GM23338 (cell line): ENCODE measurements around the gene RMDN3. TPM values are rescaled to one million over a fixed set of nuclear protein-coding genes. Genes with fewer than 3 reads are reported as not detected.

ENCODE experiments used
- ATAC-seq: fragments of 200-7000 bp; cut with Tn5 transposase; 3 replicates; pipeline ENCODE4 v1.9.1; 2020
- DNase-seq: peaks from one replicate; pipeline ENCODE4 v3.0.0-alpha.2; 2015; ENCODE audit warnings: low spot score
- H2AFZ ChIP-seq: fragments of 200-600 bp; sonication (generic); 2 replicates; pipeline ENCODE4 v1.8.0; 2016; ENCODE audit warnings: antibody characterized with exemption, mild to moderate bottlenecking, moderate library complexity
- H3F3A ChIP-seq: fragments of 200-600 bp; sonication (generic); replicated peaks from 2 replicates; pipeline ENCODE4 v1.8.0; 2017; ENCODE audit warnings: antibody characterized with exemption, mixed run types, low read depth
- H3K27ac ChIP-seq: fragments of 200-600 bp; sonication (generic); 2 replicates; pipeline ENCODE4 v1.6.1; 2016; ENCODE audit warnings: low read depth
- H3K27me3 ChIP-seq: fragments of 200-600 bp; sonication (generic); 2 replicates; pipeline ENCODE4 v1.8.0; 2016; ENCODE audit warnings: mild to moderate bottlenecking, mixed run types, moderate library complexity; ENCODE audit not compliant: insufficient read depth
- H3K36me3 ChIP-seq: fragments of 200-600 bp; sonication (generic); 2 replicates; pipeline ENCODE4 v1.8.0; 2016; ENCODE audit warnings: mild to moderate bottlenecking; ENCODE audit not compliant: insufficient read depth
- H3K4me1 ChIP-seq: fragments of 200-600 bp; sonication (generic); 2 replicates; pipeline ENCODE4 v1.8.0; 2016; ENCODE audit warnings: mild to moderate bottlenecking, moderate library complexity; ENCODE audit not compliant: insufficient read depth
- H3K4me2 ChIP-seq: fragments of 200-600 bp; sonication (generic); 2 replicates; pipeline ENCODE4 v1.7.1; 2017; ENCODE audit warnings: mixed run types
- H3K4me3 ChIP-seq: fragments of 200-600 bp; sonication (generic); 2 replicates; pipeline ENCODE4 v1.6.1; 2016; ENCODE audit warnings: mixed run types
- H3K79me2 ChIP-seq: fragments of 200-600 bp; sonication (generic); replicated peaks from 2 replicates; pipeline ENCODE4 v1.8.0; 2017; ENCODE audit warnings: mild to moderate bottlenecking; ENCODE audit not compliant: insufficient read depth
- H3K9me2 ChIP-seq: fragments of 200-600 bp; sonication (generic); 2 replicates; pipeline ENCODE4 v1.8.0; 2017; ENCODE audit not compliant: insufficient read depth
- H4K20me1 ChIP-seq: fragments of 200-600 bp; sonication (generic); replicated peaks from 2 replicates; pipeline ENCODE4 v1.8.0; 2017; ENCODE audit warnings: mild to moderate bottlenecking; ENCODE audit not compliant: insufficient read depth
- H3K27ac Mint-ChIP-seq: 2 replicates; pipeline ENCODE4 v1.8.0; 2020; ENCODE audit warnings: inconsistent platforms, mild to moderate bottlenecking, moderate library complexity, mixed read lengths
- H3K27me3 Mint-ChIP-seq: 3 replicates; pipeline ENCODE4 v1.8.0; 2022; ENCODE audit warnings: low read depth, mild to moderate bottlenecking, moderate library complexity, mixed read lengths, inconsistent platforms; ENCODE audit not compliant: insufficient read depth, poor library complexity
- H3K36me3 Mint-ChIP-seq: 3 replicates; pipeline ENCODE4 v1.8.0; 2021; ENCODE audit warnings: low read depth, mild to moderate bottlenecking, inconsistent platforms, moderate library complexity, mixed read lengths
- H3K4me1 Mint-ChIP-seq: 3 replicates; pipeline ENCODE4 v1.8.0; 2020; ENCODE audit warnings: mild to moderate bottlenecking, inconsistent platforms, mixed read lengths
- H3K4me3 Mint-ChIP-seq: 3 replicates; pipeline ENCODE4 v1.8.0; 2021; ENCODE audit warnings: moderate library complexity, mild to moderate bottlenecking, inconsistent platforms, mixed read lengths
- H3K9me3 Mint-ChIP-seq: 3 replicates; pipeline ENCODE4 v1.8.0; 2020; ENCODE audit warnings: moderate library complexity, mild to moderate bottlenecking, inconsistent platforms, mixed read lengths
- CREB1 ChIP-seq: fragments of 250-450 bp; sonication (Bioruptor Pico); IDR thresholded peaks from 2 replicates; pipeline ENCODE4 v1.5.0; 2020; ENCODE audit warnings: low read depth, mild to moderate bottlenecking, moderate library complexity
- EZH2 ChIP-seq: fragments of 200-600 bp; sonication (generic); IDR thresholded peaks from one replicate; pipeline ENCODE4 v1.8.0; 2017; ENCODE audit warnings: antibody characterized with exemption, mild to moderate bottlenecking, low read depth; ENCODE audit not compliant: unreplicated experiment
- JUNB ChIP-seq: IDR thresholded peaks from one replicate; pipeline ENCODE4 v1.6.1; 2016; ENCODE audit warnings: antibody characterized with exemption; ENCODE audit not compliant: unreplicated experiment
- NANOG ChIP-seq: IDR thresholded peaks from 2 replicates; pipeline ENCODE4 v1.6.1; 2016; ENCODE audit warnings: antibody characterized with exemption, borderline replicate concordance
- POLR2AphosphoS5 ChIP-seq: IDR thresholded peaks from 2 replicates; pipeline ENCODE4 v1.6.1; 2016; ENCODE audit warnings: antibody characterized with exemption, low read depth
- STAT1 ChIP-seq: IDR thresholded peaks from one replicate; pipeline ENCODE4 v1.6.1; 2016; ENCODE audit warnings: antibody characterized with exemption; ENCODE audit not compliant: unreplicated experiment
- ZNF114 ChIP-seq: fragments of 250-450 bp; sonication (Bioruptor Pico); IDR thresholded peaks from 2 replicates; pipeline ENCODE4 v1.5.0; 2020; ENCODE audit warnings: mild to moderate bottlenecking, moderate library complexity
- ZNF331 ChIP-seq: fragments of 250-450 bp; sonication (Bioruptor Pico); IDR thresholded peaks from 2 replicates; pipeline ENCODE4 v1.5.0; 2020; ENCODE audit warnings: low read depth, mild to moderate bottlenecking, moderate library complexity
- polyA plus RNA-seq: library from polyadenylated mRNA; unstranded; fragments of >200 nt; fragmentation: Nextera tagmentation; extraction: Ambion mirVana; gene quantifications from 2 replicates; pipeline ENCODE4 v1.2.1, GENCODE V29; 2016
- total RNA-seq: library from RNA; depleted of rRNA; stranded (reverse); fragments of >200 nt; shearing (Covaris generic); gene quantifications from 2 replicates; pipeline ENCODE4 v1.2.3, GENCODE V29; 2014
- TF ChIP-seq, protein P1 (sequence below), 2 experiments: fragments of 200-600 bp in 1 of 2; sonication (generic) in 1 of 2; conservative IDR thresholded peaks; 2 replicates each; pipeline versions ENCODE4 v1.5.1 to v1.6.1; 2016 to 2017; ENCODE audit warnings: antibody characterized with exemption in 2 of 2, low read depth in 2 of 2, mild to moderate bottlenecking in 2 of 2, moderate library complexity in 1 of 2
- TF ChIP-seq, protein P2 (sequence below): IDR thresholded peaks from one replicate; pipeline ENCODE4 v1.6.1; 2018; ENCODE audit warnings: antibody characterized with exemption; ENCODE audit not compliant: unreplicated experiment
- TF ChIP-seq, protein P3 (sequence below): fragments of 250-450 bp; sonication (Bioruptor Pico); IDR thresholded peaks from 2 replicates; pipeline ENCODE4 v1.5.0; 2020; ENCODE audit warnings: mild to moderate bottlenecking, moderate library complexity

RMDN3 gene
- total and polyA plus RNA-seq, 2 experiments from 2014 or later = 15.6 to 17.0 TPM

DNA sequence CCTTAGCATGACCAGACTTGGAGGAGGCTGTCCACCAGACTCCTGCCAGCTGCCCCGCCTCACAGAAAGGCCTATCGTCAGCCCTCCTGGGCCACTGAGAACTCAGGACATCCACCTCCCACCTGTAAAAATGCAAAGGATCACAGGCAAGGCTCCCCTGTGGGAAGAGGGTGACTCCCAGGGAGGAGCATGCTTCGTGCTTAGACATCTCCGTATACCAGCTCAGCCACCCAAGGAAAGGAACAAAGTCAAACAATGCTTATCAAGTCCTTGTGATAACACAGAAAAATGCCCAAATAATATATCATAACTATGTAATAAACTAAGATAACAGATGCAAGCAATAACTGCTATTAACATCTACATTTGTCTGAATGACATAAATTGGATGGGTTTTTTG lies 4.2 kb downstream of the RMDN3 start:
- Mint-ChIP-seq H3K4me3 (no peak overlapping the region), H3K36me3 (peaks cover 12% of the 10 kb centered on the region), H3K4me1 (peaks cover 24% of the 10 kb centered on the region), H3K27ac (no peak overlapping the region), H3K9me3 (no peaks in the 10 kb centered on the region), H3K27me3 (peaks cover 7% of the 10 kb centered on the region)
- no peak for DNase-seq
- no peak for ATAC-seq
- Histone ChIP-seq H3K36me3 (no peaks in the 10 kb centered on the region; the same call in 1 of the 2 replicates), H3K79me2 (peaks cover 24% of the 10 kb centered on the region), H3K27ac (no peak overlapping the region), H3K4me1 (peaks cover 3% of the 10 kb centered on the region), H3K4me3 (no peak overlapping the region), H3K4me2 (no peak overlapping the region), H3F3A (no peaks in the 10 kb centered on the region), H3K9me2 (no peaks in the 10 kb centered on the region), H3K27me3 (no peaks in the 10 kb centered on the region), H4K20me1 (no peaks in the 10 kb centered on the region), H2AFZ (no peak overlapping the region)
- no peak for TF ChIP-seq STAT1
- no peak for TF ChIP-seq ZNF331 (CRISPR knock-in tag)

DNA sequence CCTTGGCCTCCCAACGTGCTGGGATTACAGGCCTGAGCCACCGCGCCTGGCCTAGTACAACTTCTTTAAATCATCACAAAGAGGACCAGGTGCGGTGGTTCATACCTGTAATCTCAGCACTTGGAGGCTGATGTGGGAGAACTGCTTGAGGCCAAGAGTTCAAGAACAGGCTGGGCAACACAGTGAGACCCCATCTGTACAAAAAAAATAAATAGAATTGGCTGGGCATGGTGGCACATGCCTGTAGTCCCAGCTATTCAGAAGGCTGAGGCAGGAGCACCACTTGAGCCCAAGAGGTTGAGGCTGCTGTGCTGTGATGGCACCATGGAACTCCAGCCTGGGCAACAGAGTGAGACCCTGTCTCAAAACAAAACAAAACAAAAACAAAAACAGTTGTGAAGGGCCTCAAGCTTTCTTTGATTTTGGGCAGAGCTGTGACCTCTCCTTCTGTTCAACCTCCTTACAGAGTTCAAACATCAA lies 5.9 kb downstream of the RMDN3 start:
- Histone ChIP-seq H3K4me2 (no peak overlapping the region), H3K27me3 (no peaks in the 10 kb centered on the region), H3K4me1 (peaks cover 3% of the 10 kb centered on the region; the same call in 1 of the 2 replicates), H3F3A (no peaks in the 10 kb centered on the region), H3K27ac (no peak overlapping the region), H3K36me3 (no peaks in the 10 kb centered on the region; the same call in 1 of the 2 replicates), H3K9me2 (no peaks in the 10 kb centered on the region), H2AFZ (no peak overlapping the region), H3K79me2 (peaks cover 20% of the 10 kb centered on the region), H4K20me1 (no peaks in the 10 kb centered on the region), H3K4me3 (no peak overlapping the region)
- no peak overlapping the region for H3K4me3 Mint-ChIP-seq
- no peak for DNase-seq
- H3K4me1 Mint-ChIP-seq = peaks cover 18% of the 10 kb centered on the region
- no peak overlapping the region for H3K27ac Mint-ChIP-seq
- no peaks in the 10 kb centered on the region for H3K9me3 Mint-ChIP-seq
- H3K27me3 Mint-ChIP-seq = peaks cover 6% of the 10 kb centered on the region
- ATAC-seq = no peak
- H3K36me3 Mint-ChIP-seq = peaks cover 17% of the 10 kb centered on the region
- TF ChIP-seq, protein P1, sequence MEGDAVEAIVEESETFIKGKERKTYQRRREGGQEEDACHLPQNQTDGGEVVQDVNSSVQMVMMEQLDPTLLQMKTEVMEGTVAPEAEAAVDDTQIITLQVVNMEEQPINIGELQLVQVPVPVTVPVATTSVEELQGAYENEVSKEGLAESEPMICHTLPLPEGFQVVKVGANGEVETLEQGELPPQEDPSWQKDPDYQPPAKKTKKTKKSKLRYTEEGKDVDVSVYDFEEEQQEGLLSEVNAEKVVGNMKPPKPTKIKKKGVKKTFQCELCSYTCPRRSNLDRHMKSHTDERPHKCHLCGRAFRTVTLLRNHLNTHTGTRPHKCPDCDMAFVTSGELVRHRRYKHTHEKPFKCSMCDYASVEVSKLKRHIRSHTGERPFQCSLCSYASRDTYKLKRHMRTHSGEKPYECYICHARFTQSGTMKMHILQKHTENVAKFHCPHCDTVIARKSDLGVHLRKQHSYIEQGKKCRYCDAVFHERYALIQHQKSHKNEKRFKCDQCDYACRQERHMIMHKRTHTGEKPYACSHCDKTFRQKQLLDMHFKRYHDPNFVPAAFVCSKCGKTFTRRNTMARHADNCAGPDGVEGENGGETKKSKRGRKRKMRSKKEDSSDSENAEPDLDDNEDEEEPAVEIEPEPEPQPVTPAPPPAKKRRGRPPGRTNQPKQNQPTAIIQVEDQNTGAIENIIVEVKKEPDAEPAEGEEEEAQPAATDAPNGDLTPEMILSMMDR (conservative IDR thresholded peaks at IDR 0.05; ENCODE audit: low read depth in 2 of 2) = no peak
- no peak for TF ChIP-seq JUNB
- no peak for TF ChIP-seq POLR2AphosphoS5
- no peak for TF ChIP-seq CREB1 (CRISPR knock-in tag)
- TF ChIP-seq ZNF331 (CRISPR knock-in tag) = no peak
- TF ChIP-seq, protein P2, sequence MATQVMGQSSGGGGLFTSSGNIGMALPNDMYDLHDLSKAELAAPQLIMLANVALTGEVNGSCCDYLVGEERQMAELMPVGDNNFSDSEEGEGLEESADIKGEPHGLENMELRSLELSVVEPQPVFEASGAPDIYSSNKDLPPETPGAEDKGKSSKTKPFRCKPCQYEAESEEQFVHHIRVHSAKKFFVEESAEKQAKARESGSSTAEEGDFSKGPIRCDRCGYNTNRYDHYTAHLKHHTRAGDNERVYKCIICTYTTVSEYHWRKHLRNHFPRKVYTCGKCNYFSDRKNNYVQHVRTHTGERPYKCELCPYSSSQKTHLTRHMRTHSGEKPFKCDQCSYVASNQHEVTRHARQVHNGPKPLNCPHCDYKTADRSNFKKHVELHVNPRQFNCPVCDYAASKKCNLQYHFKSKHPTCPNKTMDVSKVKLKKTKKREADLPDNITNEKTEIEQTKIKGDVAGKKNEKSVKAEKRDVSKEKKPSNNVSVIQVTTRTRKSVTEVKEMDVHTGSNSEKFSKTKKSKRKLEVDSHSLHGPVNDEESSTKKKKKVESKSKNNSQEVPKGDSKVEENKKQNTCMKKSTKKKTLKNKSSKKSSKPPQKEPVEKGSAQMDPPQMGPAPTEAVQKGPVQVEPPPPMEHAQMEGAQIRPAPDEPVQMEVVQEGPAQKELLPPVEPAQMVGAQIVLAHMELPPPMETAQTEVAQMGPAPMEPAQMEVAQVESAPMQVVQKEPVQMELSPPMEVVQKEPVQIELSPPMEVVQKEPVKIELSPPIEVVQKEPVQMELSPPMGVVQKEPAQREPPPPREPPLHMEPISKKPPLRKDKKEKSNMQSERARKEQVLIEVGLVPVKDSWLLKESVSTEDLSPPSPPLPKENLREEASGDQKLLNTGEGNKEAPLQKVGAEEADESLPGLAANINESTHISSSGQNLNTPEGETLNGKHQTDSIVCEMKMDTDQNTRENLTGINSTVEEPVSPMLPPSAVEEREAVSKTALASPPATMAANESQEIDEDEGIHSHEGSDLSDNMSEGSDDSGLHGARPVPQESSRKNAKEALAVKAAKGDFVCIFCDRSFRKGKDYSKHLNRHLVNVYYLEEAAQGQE = no peak
- TF ChIP-seq STAT1 = no peak
- no peak for TF ChIP-seq ZNF114 (CRISPR knock-in tag)
- TF ChIP-seq EZH2 = no peak
- TF ChIP-seq, protein P3, sequence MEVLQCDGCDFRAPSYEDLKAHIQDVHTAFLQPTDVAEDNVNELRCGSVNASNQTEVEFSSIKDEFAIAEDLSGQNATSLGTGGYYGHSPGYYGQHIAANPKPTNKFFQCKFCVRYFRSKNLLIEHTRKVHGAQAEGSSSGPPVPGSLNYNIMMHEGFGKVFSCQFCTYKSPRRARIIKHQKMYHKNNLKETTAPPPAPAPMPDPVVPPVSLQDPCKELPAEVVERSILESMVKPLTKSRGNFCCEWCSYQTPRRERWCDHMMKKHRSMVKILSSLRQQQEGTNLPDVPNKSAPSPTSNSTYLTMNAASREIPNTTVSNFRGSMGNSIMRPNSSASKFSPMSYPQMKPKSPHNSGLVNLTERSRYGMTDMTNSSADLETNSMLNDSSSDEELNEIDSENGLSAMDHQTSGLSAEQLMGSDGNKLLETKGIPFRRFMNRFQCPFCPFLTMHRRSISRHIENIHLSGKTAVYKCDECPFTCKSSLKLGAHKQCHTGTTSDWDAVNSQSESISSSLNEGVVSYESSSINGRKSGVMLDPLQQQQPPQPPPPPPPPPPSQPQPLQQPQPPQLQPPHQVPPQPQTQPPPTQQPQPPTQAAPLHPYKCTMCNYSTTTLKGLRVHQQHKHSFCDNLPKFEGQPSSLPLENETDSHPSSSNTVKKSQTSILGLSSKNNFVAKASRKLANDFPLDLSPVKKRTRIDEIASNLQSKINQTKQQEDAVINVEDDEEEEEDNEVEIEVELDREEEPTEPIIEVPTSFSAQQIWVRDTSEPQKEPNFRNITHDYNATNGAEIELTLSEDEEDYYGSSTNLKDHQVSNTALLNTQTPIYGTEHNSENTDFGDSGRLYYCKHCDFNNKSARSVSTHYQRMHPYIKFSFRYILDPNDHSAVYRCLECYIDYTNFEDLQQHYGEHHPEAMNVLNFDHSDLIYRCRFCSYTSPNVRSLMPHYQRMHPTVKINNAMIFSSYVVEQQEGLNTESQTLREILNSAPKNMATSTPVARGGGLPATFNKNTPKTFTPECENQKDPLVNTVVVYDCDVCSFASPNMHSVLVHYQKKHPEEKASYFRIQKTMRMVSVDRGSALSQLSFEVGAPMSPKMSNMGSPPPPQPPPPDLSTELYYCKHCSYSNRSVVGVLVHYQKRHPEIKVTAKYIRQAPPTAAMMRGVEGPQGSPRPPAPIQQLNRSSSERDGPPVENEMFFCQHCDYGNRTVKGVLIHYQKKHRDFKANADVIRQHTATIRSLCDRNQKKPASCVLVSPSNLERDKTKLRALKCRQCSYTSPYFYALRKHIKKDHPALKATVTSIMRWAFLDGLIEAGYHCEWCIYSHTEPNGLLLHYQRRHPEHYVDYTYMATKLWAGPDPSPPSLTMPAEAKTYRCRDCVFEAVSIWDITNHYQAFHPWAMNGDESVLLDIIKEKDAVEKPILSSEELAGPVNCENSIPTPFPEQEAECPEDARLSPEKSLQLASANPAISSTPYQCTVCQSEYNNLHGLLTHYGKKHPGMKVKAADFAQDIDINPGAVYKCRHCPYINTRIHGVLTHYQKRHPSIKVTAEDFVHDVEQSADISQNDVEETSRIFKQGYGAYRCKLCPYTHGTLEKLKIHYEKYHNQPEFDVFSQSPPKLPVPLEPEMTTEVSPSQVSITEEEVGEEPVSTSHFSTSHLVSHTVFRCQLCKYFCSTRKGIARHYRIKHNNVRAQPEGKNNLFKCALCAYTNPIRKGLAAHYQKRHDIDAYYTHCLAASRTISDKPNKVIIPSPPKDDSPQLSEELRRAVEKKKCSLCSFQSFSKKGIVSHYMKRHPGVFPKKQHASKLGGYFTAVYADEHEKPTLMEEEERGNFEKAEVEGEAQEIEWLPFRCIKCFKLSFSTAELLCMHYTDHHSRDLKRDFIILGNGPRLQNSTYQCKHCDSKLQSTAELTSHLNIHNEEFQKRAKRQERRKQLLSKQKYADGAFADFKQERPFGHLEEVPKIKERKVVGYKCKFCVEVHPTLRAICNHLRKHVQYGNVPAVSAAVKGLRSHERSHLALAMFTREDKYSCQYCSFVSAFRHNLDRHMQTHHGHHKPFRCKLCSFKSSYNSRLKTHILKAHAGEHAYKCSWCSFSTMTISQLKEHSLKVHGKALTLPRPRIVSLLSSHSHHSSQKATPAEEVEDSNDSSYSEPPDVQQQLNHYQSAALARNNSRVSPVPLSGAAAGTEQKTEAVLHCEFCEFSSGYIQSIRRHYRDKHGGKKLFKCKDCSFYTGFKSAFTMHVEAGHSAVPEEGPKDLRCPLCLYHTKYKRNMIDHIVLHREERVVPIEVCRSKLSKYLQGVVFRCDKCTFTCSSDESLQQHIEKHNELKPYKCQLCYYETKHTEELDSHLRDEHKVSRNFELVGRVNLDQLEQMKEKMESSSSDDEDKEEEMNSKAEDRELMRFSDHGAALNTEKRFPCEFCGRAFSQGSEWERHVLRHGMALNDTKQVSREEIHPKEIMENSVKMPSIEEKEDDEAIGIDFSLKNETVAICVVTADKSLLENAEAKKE (CRISPR knock-in tag) = no peak
- no peak for TF ChIP-seq NANOG
